Measurements from ENCODE around the gene SCN5A.

Gene SCN5A

GRCh38 chr3:38622336-38622735, 27.2 kb downstream of the SCN5A start:
- DNase-seq, result no peak

DNA sequence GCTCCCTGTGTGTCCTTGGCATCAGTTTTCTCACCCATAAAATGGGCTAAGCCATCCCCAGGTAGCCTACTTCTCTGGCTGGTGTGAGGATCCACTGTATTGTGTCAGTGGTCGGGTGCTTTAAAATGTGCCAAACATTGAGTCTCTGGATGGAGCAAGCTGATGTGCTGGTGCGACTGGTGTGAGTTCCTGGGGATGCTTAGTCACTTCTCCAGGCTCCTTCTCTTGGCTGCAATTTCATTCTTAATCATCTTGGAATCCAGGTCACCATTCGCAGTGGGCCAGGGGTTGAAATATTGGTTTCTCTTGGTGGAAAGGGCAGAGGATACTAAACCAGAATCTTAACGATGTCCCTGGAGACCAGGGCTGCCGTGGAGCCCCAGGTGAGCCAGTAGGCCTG, 29.3 kb downstream of the SCN5A start:
- DNase-seq, result no peak

GRCh38 chr3:38618343-38618742, 31.1 kb downstream of the SCN5A start:
- no peak for DNase-seq

DNA sequence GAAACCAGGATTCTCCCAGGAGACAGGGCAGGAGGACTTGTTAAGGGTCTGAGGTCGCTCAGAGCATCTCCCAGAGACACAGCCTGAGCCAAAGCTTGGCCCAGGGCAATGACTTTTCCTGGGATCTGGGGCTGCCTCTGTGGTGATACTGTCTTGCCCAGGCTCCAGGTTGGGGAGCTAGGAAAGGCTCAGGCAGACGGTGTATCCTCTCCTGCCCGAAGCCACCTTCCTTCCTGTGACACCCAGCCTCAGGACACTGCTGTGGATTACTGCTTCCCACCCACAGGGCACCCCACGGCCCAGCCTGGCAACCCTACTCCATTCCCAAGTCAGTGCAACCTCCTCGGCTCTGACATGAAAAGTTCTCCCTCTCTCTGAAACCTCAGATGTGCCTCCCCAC, 31.9 kb downstream of the SCN5A start:
- no peak for DNase-seq

DNA sequence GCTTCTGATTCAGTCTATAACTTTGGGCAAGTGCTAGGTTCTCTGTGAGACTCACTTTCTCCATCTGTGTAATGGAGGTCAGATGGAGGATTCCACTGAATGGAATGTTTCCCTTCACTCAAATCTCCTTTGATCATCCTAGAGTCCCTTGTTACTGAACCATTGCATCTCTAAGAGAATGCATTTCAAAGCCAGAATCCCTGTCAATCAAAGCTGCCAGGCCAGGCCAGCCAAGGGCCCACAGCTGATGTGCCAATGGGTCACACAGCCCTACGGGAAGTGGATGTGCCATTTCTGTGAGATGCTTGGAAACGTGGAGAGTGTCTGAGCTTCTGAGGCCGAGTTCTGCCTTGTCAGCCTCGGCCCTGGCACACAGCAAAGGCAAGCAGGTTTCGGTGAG, 32.4 kb downstream of the SCN5A start:
- DNase-seq, result no peak

DNA sequence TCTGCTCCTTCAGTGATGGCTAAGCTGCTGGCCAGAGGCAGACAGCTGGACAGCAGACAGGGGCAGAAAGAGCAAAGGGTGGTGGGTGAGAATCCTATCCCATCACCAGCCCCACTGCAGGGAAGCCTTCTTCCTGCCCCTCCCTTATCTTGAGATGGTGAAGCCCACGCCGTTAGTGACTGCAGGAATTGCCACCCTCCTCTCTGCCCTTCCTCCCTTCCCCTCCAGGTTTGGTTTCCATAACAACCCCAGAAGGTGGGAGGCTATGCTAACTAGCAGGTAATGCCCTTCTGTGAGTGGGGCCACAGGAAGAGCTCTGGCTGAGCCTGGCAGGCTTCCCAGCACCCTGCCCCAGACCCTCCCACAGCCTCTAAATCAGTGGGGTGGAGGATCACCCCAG, 32.8 kb downstream of the SCN5A start:
- no peak for DNase-seq

DNA sequence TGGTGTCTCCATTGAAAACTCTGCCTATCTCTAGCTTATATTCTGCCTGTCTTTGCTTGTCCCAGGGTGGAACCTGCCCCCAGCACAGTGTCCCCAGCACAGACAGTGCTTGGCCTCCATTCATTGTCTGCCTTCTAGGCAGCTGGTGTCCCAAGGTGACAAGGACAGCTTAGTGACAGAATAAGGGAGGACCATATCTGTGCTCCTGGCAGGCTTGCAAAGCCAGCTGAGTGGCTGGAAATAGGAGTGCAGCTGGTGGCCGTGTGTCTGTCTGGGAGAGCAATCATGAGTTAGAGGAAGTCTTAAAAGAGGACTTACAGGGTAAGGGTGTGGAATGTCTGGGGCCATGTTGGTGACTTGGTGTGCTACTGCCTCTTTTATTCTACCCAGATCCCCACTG, 33.4 kb downstream of the SCN5A start:
- DNase-seq, result no peak

- no peak for DNase-seq
Measured at GRCh38 chr3:38614651-38615352, 34.7 kb downstream of the SCN5A start.

DNA sequence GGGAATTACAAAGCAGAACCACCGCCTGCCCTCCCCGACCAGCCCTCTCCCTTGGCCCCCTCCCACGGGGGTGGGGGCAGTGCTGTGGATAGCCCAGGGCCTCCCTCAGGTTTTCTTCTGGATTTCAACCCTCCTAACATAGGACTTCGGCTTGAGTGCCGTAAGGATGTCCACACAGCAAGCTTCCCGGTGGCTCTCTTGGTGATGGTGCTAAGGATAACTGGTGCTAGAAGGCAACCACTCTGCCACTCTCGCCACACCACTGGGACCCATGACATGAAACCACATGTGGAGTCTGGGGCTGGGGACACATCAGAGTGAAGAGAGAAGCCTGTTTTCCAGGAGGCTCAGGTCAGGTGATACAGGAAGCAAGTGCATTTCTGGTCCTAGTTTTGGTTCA, 35.4 kb downstream of the SCN5A start:
- DNase-seq, result no peak

GRCh38 chr3:38613426-38613825, 36.1 kb downstream of the SCN5A start:
- no peak for DNase-seq

DNA sequence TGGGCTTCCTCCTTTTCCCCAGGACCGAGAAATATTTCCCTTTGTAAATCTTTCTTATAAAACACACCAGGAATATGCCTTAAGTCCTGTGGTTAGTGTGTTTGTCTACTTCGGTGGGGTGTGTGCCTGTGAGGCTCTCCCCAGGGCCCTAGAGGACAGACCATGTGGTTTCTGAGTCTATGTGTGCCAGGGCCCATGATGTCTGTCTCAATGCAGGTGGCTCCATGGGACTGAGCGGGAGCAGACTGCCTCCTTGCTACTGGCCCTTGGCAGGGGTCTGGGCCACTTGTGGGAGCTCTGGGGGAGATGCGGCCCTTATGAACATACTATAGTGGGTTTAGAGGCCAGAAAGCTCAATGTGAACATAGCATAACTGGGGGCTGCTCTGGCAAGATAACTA, 37.6 kb downstream of the SCN5A start:
- DNase-seq, result no peak

DNA sequence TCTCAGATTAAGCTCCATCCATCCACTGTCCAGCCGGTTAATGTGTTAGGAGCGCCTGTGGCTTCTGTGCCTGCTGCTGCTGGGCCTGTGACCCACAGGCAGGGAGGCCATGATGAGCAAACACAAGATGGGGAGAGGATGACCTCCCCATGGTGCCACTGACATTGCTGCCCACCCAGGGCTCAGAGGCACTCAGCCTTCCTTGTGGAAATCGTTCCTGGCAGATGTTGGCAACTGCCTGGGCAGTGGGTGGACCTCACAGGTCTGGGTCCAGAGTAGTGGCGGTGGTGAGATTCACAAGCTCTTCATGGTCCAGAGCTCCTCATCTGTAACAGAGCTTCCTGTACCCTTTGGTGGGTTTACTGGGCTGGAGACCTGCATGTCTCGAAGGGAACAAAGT, 38.6 kb downstream of the SCN5A start:
- DNase-seq, result no peak

- DNase-seq, result no peak
Measured at GRCh38 chr3:38610436-38610835, 39.1 kb downstream of the SCN5A start.

DNA sequence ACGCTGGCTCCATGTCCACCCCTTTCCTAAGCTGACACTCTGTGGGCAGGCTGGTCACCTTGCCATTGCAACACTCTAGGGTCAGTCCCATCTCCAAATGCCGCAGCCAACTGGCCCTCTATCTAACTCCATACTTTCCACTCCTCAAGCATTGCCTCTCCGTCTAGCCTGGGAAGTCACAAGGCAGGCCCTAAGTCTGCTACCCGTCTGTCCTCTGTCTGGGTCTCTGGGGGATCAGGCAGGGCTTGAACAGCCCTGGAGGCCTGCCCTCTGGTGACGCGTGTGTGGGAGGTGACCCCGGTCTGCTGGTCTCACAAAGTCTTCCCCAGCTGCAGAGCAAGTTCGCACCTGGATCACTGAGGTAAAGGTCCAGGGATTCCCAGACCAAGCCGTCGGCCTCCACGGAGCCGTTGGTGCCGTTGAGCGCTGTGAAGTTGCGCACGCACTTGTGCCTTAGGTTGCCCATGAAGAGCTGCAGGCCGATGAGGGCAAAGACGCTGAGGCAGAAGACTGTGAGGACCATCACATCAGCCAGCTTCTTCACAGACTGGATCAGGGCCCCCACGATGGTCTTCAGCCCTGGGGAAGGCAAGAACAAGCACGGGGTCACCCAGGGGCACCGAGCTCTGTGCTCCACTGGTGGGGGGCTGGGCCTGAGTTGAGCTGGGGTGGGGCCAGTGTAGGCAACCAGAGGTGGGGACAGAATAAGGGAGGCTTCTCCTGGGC, 39.9 kb downstream of the SCN5A start:
- DNase-seq, result no peak

- no peak for DNase-seq
Measured at GRCh38 chr3:38608961-38609360, 40.5 kb downstream of the SCN5A start.

DNA sequence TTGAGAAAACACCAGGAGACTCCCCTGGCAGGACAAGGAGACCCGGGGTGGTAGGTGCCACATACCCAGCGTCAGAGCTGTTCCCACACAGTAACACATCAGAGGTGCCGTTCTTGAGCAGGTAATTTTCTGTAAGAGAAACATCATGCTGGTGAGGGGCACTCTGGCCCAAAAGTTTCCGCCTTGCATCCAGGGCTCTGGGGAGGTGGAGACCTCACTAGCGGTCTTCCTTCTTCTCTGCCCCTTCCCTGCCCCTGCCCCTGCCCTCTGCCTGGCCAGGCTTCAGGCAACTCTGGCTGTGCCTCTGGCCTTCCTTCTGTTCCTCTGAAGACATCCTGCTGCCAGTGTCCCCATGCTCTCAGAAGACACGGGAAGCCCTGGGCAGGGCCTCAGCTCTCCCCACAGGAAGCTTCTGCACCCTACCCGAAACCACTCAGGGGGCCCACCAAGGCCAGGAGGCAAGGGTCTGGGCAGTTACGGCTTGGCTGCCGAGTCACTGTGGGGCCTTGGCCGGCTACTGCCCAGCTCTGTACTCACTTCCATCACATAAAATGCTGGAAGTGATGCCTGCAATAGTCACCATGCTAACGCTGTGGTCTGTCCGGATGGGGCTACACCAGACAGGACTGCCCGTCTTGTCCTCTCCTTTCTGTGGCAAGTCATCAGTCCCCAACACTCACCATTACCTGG, 41.3 kb downstream of the SCN5A start:
- no peak for DNase-seq

DNA sequence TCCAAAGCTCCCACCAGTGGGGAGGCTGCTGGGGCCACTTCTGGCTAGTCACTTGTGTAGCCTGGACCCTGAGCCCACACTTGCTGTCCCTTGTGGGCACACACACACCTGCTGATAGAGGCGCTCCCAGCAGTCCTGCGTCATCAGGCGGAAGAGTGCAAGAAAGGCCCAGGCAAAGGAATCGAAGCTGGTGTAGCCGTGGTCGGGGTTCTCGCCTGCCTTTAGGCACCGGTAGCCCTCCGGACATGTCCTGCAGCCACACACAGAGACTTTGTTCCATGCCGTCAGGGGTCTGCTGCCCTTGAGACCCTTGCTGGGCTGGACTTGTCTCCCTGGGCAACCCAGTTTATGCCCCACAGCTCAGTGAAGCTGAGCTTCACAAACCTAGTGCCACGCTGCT, 42.9 kb downstream of the SCN5A start:
- no peak for DNase-seq

DNA sequence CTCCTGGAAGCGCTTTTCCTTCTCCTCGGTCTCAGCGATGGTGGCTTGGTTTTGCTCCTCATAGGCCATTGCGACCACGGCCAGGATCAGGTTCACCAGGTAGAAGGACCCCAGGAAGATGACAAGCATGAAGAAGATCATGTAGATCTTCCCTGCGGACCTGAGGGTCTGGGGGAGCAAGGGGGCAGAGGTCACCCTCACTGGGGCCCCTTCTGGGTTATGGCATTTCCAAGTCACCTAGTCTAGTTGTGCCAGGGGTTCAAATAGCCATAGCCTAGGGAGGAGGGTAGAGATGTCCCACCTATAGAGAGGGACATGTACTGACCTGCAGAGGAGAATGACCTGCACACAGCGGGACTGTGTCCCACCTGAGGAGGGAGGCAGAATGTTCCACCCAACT, 43.5 kb downstream of the SCN5A start:
- no peak for DNase-seq

DNA sequence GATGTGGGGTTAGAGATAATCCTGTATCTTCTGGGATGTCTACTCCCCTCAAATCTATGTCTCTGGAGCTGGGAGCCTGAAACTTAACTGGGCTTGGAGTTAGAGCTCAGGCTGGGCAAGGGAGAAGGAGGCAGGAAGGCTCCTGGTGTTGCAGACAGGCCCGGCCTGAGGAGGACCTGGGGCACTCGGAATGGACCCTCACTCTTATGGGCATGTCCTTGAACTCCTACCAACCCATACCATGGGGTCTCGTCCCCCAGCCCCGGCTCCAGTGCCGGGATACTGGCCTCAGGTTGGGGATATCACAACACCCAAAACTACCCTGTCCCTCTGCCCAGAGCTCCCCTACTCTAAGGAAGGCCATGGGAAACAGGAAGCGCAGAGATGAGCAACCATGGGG, 45.2 kb downstream of the SCN5A start:
- no peak for DNase-seq

DNA sequence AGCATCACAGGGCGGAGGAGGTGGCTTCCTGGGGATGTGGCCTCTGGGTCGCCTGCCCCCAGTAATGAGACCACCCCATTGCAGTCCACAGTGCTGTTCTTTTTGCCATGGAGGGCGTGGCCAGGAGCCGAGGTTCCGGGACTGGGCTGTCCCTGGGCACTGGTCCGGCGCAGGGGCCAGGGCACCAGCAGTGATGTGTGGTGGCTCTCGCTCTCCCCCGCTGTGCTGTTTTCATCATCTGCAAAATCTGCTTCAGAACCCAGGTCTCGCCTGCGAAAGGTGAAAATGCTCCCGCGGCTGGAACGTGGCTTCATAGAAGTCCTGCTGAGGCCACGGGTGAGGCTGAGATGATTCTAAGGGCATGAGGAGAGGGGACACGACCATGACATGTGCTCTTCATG, 45.8 kb downstream of the SCN5A start:
- no peak for DNase-seq

DNA sequence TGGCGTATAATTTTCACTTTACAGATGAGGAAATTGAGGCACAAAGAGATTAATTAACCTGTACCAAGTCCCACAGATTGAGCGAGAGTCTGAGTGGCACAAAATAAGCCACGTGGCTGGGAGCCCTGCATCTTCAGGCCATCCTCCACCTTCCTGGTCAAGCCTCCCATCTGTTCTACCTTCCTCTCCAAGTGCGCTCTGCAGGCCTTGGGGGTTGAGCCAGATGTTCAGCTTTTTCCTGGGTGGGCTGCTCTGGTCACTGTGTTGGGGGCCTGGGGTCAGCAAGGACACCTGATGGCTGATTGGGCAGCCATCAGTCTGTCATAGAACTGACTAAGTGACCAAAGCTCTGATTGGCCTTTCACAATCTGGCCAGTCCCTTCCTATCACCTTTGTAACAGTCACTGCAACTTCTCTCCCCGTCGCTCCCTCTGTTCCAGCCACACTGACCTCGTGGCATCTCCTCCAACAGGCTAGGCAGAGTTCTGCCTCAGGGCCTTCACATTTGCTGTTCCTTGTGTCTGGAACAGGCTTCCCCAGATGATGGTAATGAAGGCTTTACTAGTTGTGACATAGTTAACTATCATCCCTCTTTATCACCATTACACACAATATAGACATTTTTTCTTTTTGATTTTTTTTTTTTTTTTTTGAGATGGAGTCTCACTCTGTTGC, 46.8 kb downstream of the SCN5A start:
- DNase-seq, result no peak

DNA sequence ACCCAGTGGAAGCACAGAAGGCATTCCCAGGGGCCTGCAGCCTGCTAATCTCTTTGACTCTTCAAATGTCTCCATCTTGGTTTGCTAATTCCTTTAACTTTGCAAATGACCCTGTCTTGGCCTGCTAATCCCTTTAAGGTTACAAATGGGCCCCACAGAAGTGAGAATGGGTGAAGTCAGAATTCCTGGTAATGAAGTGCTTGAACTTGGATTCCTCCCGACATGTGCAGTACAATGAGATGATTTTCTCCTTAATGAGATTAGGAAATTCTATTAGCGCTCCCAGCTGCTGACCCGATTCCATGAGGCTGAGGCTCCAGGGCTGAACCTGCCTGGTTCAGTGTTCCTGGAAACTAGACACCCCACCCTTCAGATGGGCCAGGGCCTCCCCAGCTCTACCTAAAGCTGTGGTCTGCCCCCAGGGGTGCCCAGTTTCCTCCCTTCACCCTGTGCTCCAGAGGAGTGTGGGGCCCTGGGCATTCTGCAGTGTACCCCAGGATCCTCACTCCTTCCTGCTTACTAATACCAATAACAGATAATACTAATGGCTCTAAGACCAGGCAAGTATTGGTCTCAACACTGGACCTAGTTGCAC, 47.4 kb downstream of the SCN5A start:
- DNase-seq, result no peak

- DNase-seq, result no peak
Measured at GRCh38 chr3:38600551-38600950, 48.9 kb downstream of the SCN5A start.
